ENCODE data around the gene CHCHD5.

Gene CHCHD5

DNA sequence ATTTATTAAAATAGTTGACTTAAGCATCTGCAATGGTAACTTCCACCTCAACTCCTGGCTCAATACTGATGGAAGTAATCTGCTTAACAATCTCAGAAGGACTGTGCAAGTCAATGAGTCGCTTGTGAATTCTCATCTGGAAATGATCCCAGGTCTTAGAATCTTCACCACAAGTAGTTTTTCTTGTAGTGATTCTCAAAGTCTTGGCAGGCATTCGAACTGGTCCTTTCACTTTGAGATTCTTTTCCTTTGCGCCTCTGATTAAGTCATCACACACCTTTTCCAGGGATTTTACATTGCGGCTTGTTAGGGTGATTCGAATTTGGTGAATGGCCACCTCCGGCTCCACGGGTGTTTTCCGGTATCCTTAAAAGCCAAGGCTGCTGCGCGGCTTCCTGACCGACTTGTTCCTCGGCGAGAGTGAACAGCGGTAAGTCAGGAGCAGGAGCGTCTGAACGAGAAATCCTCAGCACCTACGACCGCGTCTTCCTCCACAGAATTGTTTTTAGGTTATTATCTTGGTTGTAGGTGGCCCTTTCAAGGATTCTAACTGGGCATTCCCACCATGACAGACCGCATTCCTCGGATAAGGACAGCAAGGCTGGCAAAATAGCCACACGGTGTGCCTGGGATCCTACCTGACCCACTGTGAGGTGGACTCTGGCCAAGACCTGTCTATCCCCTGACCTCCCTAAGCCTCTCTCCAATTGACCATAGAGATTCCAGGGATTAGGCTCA lies 37.5 kb downstream of the CHCHD5 start:
- TF ChIP-seq POU2F2 (IDR thresholded peaks at IDR 0.05; ENCODE audit: low read depth, low read length) (no peak), POLR2A (IDR thresholded peaks at IDR 0.05; ENCODE audit: low read depth, low read length) (no peak), POLR2AphosphoS5 (IDR thresholded peaks at IDR 0.05; ENCODE audit: low read depth, low read length) (no peak), SPI1 (IDR thresholded peaks at IDR 0.05; ENCODE audit: low read depth, low read length) (no peak), PAX5 (IDR thresholded peaks at IDR 0.05; ENCODE audit: insufficient read depth, low read length, severe bottlenecking) (no peak), TAF1 (IDR thresholded peaks at IDR 0.05; ENCODE audit: low read depth, low read length) (no peak)
- FAIRE-seq, result no peak
- no peak for DNase-seq (ENCODE audit: insufficient read length, low spot score)

DNA sequence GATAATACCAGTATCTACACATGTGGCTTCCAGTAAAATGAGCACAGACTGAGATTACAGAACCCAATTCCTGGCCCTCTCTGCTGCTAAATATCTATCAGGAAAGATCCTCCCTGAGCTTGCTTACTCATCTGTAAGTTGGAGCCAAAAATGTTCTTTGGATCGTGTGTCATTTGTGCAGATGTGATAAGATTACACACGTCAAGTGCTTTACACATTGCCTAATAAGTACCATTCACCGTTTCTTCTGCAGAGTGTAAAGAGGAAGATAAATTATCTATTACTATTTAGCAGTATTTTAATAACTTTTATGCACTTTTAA lies 38.1 kb downstream of the CHCHD5 start:
- FAIRE-seq, result no peak
- DNase-seq (ENCODE audit: insufficient read length, low spot score), result no peak
- TF ChIP-seq PAX5 (IDR thresholded peaks at IDR 0.05; ENCODE audit: insufficient read depth, low read length, severe bottlenecking), result no peak
- no peak for TF ChIP-seq POLR2A (IDR thresholded peaks at IDR 0.05; ENCODE audit: low read depth, low read length)
- no peak for TF ChIP-seq SPI1 (IDR thresholded peaks at IDR 0.05; ENCODE audit: low read depth, low read length)
- TF ChIP-seq POU2F2 (IDR thresholded peaks at IDR 0.05; ENCODE audit: low read depth, low read length), result no peak
- TF ChIP-seq TAF1 (IDR thresholded peaks at IDR 0.05; ENCODE audit: low read depth, low read length), result no peak
- no peak for TF ChIP-seq POLR2AphosphoS5 (IDR thresholded peaks at IDR 0.05; ENCODE audit: low read depth, low read length)

DNA sequence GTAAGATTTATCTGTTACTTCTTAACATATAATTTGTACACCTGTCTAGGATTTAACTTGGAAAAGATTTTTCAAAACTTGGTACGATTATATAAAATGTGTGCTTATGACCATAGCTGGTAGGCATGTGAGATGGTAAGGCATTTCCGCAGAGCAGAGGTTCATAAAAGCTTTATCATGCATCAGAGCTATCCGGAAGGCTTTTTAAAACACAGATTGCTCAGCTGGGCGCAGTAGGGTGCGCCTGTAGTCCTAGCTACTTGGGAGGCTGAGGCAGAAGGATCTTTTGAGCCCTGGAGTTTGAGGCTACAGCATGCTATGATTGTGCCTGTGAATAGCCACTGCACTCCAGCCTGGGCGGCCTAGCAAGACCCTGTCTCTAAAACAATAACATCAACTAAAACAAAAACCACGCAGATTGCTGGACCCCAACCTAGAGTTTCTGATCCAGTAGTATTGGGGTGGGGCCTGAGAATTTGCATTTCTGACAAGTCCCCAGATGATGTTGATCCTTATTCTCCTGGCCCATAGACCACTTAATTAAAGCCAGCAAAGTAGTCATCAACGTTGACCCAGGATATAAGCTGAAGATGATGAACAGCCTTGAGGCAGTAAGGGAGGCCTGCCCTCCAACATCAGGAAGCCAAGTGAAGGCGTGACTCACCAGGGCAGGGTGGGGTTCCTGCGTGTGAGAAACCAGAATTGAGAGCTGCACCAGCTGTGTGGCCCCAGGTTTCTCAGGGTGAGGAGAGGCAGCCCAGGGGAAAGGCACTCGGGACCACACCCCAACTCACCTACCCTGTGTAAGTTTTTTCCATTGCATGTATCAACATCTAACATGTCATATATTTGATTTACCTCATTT lies 39.7 kb downstream of the CHCHD5 start:
- FAIRE-seq, result peak; percentile 84
- no peak for DNase-seq (ENCODE audit: insufficient read length, low spot score)
- TF ChIP-seq SPI1 (IDR thresholded peaks at IDR 0.05; ENCODE audit: low read depth, low read length), result no peak
- TF ChIP-seq TAF1 (IDR thresholded peaks at IDR 0.05; ENCODE audit: low read depth, low read length), result no peak
- TF ChIP-seq POLR2A (IDR thresholded peaks at IDR 0.05; ENCODE audit: low read depth, low read length), result no peak
- TF ChIP-seq POLR2AphosphoS5 (IDR thresholded peaks at IDR 0.05; ENCODE audit: low read depth, low read length), result no peak
- TF ChIP-seq PAX5 (IDR thresholded peaks at IDR 0.05; ENCODE audit: insufficient read depth, low read length, severe bottlenecking), result no peak
- no peak for TF ChIP-seq POU2F2 (IDR thresholded peaks at IDR 0.05; ENCODE audit: low read depth, low read length)

DNA sequence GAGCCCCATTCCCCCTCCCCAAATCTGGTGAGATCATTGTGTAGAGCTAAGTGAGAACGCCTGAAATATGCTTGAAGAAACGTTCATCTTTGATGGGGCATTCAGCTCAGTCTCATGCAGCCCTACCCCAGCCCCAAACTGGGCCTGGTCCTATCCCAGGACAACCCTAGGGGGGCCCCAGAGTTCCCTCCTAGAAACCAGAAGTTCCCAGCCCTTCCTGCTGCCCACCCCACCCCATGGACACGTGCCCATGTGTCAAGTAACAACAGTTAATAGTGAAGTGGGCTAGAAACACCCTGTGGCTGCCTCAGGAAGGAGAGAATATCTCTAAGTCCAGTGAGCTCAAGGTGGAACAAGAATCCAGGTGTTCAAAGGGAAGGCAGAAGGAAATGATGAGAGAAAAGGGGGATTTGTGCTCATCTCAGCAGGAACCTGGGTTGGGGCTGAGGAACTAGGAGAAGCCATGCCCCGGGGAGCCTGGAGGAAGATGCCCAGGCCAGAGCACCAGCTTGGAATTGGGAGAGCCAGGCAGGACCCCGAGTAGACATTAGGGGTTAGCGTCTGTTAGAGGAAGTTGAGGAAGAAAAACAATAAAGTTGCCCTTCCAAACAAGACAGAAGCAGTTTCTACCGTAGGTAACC lies 41.2 kb downstream of the CHCHD5 start:
- no peak for DNase-seq (ENCODE audit: insufficient read length, low spot score)
- no peak for FAIRE-seq
- no peak for TF ChIP-seq POLR2AphosphoS5 (IDR thresholded peaks at IDR 0.05; ENCODE audit: low read depth, low read length)

DNA sequence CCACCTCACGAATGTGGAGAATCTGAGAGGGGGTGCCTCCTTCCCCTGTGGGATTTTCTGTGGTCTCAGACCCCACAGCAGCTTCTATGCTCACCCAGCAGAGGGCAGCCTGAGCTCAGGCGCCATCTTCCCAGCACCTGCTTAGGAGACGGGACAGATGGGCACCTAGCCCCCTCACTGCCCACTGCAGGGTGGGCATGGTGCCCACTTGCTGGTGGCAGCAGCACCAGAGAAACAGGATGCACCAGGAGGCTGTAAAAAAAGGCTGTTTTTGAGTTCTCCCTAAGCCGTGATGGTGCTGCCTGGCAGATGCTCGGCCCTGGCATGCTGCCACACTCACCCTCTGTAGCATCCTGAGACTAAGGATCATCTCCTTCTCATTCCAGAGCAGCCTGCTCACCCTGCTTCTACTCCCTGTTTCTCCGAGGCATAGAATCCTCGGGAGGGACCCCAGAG lies 42.2 kb downstream of the CHCHD5 start:
- no peak for DNase-seq (ENCODE audit: insufficient read length, low spot score)
- TF ChIP-seq POU2F2 (IDR thresholded peaks at IDR 0.05; ENCODE audit: low read depth, low read length) (no peak), TAF1 (IDR thresholded peaks at IDR 0.05; ENCODE audit: low read depth, low read length) (no peak), SPI1 (IDR thresholded peaks at IDR 0.05; ENCODE audit: low read depth, low read length) (no peak), POLR2A (IDR thresholded peaks at IDR 0.05; ENCODE audit: low read depth, low read length) (no peak), POLR2AphosphoS5 (IDR thresholded peaks at IDR 0.05; ENCODE audit: low read depth, low read length) (no peak), PAX5 (IDR thresholded peaks at IDR 0.05; ENCODE audit: insufficient read depth, low read length, severe bottlenecking) (no peak)
- FAIRE-seq, result peak; percentile 31

DNA sequence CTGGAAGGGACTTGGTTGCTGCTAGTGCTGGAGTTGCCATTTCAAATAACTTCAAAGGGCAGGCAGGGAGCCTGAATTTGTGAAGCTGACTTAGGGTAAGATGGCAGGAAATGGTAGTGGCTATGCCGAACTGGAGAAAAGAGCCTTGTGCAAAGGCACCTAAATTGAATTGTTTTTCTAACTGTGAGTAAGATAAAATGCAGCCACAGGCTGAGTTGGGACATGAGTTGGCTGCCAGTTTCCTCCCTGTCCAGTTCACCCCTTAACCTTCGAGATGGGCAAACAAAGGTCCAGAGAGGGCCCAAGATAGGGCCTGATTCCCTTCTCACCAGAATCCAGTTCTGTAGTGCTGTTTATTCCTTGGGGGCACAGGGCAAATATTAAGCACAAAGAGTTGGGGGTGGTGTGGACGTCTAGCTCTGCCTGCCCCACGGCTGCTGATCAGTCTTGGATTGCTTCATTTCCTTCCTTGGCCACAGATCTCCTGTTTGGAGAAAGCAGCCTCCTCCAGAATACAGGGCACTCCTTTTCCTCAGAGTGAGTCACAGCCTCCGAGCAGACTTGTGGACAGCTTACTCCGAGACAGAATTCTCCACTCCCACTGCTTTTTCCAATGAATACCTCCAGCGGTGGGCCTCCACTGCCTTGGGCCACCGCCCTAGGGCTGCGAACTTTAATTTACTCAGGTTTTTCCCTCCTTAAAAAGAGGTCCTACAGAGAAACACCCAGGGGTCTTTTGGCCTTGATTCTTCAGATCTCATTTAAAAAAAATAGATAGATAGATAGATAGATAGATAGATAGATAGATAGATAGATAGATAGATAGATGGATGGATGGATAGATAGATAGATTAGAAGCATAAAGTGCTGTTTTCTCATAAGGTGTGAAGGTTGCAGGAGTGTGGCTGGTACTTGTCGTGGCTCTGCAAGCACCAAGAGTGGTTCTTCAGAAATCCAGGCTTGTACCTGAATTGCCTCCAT lies 42.9 kb downstream of the CHCHD5 start:
- FAIRE-seq, result no peak
- TF ChIP-seq POLR2A (IDR thresholded peaks at IDR 0.05; ENCODE audit: low read depth, low read length), result no peak
- no peak for TF ChIP-seq PAX5 (IDR thresholded peaks at IDR 0.05; ENCODE audit: insufficient read depth, low read length, severe bottlenecking)
- no peak for TF ChIP-seq TAF1 (IDR thresholded peaks at IDR 0.05; ENCODE audit: low read depth, low read length)
- TF ChIP-seq SPI1 (IDR thresholded peaks at IDR 0.05; ENCODE audit: low read depth, low read length), result no peak
- no peak for TF ChIP-seq POLR2AphosphoS5 (IDR thresholded peaks at IDR 0.05; ENCODE audit: low read depth, low read length)
- no peak for TF ChIP-seq POU2F2 (IDR thresholded peaks at IDR 0.05; ENCODE audit: low read depth, low read length)
- no peak for DNase-seq (ENCODE audit: insufficient read length, low spot score)

DNA sequence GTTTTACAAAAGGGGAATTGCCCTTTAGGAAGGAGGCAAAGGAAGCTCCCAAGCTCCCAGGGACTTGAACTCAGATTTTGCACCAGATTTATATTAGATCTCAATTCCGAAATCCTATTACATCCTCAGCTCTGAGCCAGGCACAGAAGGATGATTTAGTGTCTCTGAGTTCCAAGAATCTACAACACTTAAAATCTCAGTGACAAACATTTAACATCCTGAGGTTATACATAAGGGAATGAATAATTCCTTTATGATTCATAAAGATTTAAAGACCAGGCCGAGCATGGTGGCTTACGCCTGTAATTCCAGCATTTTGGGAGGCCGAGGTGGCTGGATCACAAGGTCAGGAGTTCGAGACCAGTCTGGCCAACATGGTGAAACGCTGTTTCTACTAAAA lies 44.8 kb downstream of the CHCHD5 start:
- DNase-seq (ENCODE audit: insufficient read length, low spot score), result no peak
- TF ChIP-seq PAX5 (IDR thresholded peaks at IDR 0.05; ENCODE audit: insufficient read depth, low read length, severe bottlenecking) (no peak), TAF1 (IDR thresholded peaks at IDR 0.05; ENCODE audit: low read depth, low read length) (no peak), SPI1 (IDR thresholded peaks at IDR 0.05; ENCODE audit: low read depth, low read length) (no peak), POLR2A (IDR thresholded peaks at IDR 0.05; ENCODE audit: low read depth, low read length) (no peak), POU2F2 (IDR thresholded peaks at IDR 0.05; ENCODE audit: low read depth, low read length) (no peak), POLR2AphosphoS5 (IDR thresholded peaks at IDR 0.05; ENCODE audit: low read depth, low read length) (no peak)
- no peak for FAIRE-seq

DNA sequence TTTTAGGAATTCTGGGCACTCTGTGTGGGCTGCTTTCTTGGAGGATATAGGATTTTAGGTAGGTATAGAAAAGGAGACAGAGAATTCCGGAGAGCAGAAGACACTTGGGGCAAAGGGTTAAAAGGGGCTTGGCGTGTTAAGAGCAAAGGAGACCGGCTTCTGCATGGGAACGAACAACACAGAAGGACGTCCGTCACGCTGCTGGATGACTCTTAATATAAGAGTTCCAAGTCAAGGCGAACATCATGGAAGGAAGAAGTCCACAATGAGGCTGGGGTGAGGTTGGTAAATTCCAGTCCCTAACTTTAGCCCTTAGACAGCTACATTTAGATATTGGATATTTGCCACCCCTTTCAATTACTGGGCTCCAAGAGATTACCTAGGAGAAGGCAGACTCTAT lies 45.4 kb downstream of the CHCHD5 start:
- TF ChIP-seq SPI1 (IDR thresholded peaks at IDR 0.05; ENCODE audit: low read depth, low read length) (no peak), PAX5 (IDR thresholded peaks at IDR 0.05; ENCODE audit: insufficient read depth, low read length, severe bottlenecking) (no peak), POLR2A (IDR thresholded peaks at IDR 0.05; ENCODE audit: low read depth, low read length) (no peak), POLR2AphosphoS5 (IDR thresholded peaks at IDR 0.05; ENCODE audit: low read depth, low read length) (no peak)
- no peak for DNase-seq (ENCODE audit: insufficient read length, low spot score)
- no peak for FAIRE-seq

All from GM12891 (cell line).